Activated naive CD4-positive, alpha-beta T cell treated with Interleukin-2 at 50 U/mL for 16 hours (primary cell): ENCODE measurements around the gene KSR2.
"Not testable (repeated sequence)": the region's sequence is repeated elsewhere in the genome, so short reads cannot be mapped to it uniquely, and the experiment has no call there.

ENCODE experiments used
- DNase-seq: peaks from one replicate; pipeline ENCODE4 v3.0.0-alpha.2; 2020

The KSR2 gene

DNA sequence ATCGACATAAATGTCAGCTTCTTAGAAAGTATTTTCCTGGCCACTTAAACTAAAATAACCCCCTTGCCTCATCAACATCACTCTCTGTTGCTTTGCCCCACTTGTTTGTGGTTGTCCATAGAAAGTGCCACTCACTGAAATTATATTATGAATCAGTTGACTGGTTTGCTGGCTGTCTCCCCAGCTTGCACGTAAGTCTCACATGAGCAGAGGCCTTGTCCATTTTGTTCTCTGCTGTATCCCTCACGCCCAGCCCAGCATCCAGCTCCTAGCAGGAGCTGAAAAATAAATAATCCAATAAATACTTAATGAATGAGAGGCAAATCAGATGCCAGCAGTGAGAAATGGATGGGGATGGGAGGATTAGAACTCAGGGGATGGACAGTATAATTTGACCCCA, 159.3 kb downstream of the KSR2 start:
- no peak for DNase-seq

DNA sequence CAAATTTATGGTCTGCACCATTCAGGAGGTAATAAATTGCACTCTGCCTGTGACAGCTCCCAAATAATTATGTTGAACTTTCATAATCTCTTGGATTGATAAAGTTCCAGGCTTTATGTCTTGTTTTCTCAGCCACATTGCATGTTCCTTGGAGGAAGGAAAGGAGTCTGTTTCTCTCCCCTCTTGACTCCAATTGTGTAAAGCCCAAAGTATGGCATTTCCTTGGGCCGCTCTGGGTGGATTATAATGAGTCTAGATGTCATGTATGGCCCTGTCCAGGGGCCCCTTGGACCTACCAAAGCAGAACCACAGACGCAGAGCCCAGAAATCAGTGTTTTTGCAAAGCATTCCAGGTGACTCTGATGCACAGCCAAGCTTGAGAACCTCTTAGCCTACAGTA, 160.8 kb downstream of the KSR2 start:
- DNase-seq, result no peak

DNA sequence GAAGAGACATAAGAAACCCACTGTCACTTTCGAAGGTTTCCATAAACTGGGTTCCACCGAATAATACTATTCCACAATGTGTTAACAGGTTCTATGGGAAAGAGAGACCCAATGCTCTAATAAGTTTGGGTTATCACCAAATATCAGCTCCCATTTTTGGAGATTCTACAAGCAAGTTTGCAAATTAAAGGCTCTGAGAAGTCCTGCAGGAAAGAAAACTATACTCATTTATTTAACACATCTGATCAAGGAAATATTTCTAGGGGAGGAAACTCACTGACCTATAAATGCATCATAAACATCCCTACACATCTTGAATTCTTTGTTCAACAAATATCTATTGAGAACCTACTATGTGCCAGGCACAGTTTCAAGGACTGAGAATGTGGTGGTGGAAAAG, 161.4 kb downstream of the KSR2 start:
- no peak for DNase-seq

DNA sequence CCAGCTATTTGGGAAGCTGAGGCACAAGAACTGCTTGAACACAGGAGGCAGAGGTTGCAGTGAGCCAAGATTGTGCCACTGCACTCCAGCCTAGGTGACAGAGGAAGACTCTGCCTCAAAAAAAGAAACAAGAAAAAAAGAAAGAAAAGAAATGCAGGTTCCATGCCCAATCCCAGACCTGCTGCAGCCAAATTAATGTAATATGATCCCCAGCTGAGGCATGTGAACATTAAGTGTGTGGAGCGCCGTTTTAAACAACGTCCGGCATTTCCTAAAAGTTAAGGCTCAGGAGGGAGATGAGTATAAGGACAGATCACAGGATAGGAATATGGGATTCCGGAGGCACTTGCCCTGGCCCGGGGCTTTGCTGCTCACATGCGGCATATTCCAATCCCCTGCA, 162.9 kb downstream of the KSR2 start:
- no peak for DNase-seq

DNA sequence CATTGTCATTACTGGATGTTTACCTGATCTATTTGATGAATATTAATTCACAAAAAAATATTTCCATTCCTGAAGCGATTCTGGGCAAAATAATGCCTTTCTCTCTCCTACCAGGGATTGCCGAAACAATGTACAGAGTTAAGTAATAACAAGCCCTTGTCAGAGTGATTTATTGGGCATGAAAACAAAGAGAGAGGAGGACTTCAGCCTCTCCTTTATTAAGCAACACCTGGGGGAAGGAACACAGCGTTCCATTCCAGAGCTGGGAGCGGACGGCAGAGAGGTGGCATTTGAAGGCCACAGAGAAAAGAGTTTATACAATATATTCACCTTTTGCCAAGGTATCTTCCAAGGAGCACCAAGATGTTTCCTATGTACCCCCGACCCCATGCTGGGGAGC, 165.8 kb downstream of the KSR2 start:
- DNase-seq, result no peak

DNA sequence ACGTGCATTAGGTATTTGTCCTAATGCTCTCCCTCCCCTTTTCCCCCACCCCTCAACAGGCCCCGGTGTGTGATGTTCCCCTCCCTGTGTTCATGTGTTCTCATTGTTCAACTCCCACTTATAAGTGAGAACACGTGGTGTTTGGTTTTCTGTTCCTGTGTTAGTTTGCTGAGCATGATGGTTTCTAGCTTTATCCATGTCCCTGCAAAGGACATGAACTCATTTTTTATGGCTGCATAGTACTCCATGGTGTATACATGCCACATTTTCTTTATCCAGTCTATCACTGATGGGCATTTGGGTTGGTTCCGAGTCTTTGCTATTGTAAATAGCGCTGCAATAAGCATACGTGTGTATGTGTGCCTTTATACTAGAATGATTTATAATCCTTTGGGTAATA, 168.1 kb downstream of the KSR2 start:
- not testable (repeated sequence) for DNase-seq

DNA sequence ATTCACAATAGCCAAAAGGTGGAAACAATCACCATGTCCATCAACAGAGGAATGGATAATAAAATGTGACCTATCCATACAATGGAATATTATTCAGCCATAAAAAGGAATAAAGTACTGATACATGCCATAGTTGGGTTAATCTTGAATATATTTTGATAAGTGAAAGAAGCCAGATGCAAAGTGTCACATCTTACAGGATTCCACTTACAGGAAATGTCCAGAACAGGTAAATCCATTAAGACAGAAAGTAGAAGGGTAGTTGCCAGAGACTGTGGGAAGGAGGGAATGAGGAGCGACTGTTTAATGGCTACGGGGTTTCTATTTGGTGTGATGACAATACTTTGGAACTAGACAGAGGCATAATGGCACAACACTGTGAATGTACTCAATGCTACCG, 171.6 kb downstream of the KSR2 start:
- no peak for DNase-seq

DNA sequence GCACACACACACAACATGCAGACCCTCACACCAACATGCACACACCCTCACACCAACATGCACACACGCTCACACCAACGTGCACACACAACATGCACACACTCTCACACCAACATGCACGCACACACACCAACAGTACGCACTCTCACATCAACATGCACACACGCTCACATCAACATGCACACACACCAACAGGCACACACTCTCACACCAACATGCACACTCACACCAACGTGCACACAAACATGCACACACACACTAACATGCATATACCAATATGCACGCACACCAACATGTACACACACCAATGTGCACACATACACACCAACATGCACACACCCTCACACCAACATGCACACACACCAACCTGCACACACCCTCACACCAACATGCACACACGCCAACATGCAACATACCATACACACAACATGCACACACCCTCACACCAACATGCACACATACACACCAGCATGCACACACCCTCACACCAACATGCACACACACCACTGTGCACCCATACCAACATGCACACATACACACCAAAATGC, 175.8 kb downstream of the KSR2 start:
- DNase-seq, result no peak

DNA sequence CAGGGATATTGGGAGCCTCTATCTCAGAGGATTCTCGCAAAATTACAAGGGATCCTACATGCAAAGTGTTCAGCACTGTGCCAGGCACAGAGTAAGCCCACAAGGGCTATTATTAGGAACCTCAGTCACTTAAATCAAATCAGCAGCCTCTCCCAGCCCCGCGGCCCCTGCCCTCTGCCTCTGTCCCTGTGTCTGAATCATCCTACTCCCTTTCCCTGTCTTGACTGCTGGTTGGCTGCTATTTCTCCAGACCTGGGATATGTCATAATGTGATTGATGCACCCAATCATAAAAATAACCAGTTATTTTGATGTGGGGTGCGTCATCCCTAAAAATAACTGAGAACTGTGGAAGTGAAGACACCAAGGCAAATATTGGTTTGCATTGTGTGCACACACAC, 176.3 kb downstream of the KSR2 start:
- DNase-seq, result no peak

DNA sequence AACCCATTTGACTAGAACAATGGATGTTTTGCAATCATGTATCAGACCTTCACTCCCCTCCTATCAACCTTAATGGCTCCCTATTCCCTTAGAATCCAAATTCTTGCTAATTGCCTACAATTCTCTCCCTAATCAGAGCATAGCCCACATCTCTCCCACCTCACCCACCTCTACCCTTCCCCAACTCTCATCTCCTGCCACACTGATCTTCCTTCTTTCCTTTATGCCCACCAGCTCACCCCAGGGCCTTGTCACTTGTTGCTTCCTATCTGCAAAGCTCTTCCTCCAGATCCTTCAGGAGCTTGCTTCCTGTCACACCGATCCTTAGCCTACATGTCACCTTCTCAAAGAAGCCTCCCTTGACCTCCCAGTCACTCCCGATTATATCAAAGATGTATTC, 177.8 kb downstream of the KSR2 start:
- DNase-seq, result no peak

DNA sequence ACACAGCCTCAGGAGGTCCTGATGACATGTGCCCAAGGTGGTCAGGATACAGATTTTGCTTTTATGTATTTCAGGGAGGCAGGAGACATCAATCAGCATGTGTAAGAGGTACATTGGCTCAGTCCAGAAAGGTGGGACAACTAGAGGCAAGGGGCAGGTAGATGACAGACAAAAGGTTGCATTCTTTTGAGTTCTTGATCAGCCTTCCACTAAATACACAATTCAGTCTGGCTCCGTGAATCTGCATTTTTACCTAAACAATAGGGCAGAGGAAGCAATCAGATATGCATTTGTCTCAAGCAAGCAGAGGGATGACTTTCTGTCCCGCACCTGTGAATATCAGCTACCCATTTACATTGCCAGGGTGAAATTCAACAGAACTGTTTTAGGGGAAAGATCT, 178.6 kb downstream of the KSR2 start:
- no peak for DNase-seq

DNA sequence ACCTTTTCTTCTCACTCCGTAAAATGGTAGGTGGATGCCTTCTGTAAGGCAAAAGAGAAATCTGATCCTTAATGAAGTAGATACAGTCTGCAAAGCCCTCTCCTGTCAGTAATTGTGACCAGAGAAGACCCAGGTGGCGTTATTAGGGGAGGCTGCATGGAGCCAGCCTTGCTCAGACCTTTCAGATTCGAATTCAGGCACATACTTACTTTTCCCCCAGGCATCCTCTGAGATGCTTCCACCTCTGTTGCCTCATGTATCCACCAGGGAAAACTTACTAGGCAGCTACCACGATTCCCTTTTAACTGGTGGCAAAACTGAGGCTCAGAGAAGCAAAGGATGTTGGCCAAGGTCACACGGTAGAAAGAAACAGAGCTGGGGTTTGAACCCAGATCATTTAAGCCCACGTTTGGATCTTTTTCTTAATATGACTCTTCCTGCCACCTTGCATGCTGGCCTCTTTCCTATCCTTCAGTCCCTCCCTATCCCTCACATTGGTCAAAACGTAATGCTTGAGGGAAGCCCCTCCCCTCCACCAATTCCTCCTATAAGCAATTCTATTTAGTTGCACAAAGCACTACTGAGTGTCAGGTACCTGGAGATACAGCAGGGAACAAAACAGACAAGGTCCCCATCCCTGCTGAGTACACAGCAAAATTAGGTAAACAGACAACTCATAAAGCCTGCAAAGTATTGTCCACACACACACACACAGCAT, 179.4 kb downstream of the KSR2 start:
- no peak for DNase-seq

DNA sequence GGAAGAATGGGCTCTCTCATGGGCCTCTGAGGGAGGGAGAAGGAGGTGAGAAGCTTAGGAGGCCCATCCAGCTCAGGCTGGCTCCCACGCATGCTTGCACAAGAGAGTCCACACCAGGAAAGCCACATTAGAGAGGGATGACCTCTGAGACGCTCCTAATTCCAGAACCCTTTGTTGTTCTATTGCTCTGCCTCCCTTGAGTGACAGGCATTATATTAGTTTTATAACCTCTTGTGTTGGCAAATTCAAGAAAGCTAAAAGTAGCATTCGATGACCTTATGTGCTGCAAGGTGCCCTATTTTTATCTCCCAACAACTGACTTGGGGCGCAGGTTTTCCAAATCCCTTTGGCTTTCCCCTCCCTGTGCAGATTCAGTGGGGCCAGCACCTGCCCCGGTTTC, 190.1 kb downstream of the KSR2 start:
- no peak for DNase-seq

DNA sequence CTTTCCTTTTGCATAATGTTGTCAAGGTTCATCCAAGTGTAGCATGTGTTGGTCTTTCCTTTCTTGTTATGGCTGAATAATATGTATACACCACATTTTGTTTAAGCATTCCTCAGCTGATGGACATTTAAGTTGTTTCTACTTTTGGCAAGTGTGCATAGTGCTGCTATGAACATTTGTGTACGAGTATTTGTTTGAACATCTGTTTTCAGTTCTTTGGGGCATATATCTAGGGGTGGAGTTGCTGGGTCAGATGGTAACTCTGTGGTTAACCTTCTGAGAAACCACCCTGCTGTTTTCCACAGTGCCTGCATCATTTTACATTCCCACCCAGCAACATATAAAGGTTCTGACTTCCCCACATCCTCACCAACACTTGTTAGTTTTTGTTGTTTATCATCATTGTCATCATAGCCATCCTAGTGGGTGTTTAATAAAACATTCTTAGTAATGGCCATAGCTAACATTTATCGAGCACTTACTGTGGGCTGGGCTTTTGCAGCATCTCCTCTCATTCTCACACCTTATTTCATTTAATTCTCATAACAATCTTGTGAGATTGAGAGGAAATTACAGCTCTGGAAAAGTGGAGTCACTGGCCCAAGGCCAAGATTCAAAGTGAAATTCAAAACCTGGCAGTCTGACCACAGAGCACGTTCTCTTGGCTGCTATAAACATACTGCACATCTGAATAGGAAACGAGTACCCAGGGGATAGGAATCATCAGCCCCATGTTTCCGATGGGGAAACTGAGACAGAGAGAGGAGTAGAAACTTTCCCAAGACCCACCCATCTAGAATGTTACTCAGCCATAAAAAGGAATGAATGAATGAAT, 193.6 kb downstream of the KSR2 start:
- DNase-seq, result no peak

DNA sequence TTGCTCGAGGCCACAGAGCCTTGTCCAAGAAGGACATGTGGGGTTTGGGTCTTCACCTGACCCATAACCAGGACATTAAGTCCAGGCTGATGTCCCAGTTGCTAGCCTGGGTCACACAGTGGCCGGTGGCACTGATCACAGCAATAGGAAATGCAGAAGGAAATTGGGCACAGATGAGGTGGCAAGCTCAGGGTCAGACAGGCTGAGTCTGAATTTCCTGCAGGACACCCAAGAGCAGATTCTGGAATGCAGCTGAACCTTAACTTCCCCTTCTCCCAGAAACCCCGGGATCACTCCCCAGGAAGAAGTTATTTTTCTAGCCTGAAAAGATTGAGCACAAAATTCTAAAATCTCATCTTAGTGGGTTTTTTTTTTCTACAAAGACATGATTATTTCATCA, 199.9 kb downstream of the KSR2 start:
- DNase-seq, result no peak

DNA sequence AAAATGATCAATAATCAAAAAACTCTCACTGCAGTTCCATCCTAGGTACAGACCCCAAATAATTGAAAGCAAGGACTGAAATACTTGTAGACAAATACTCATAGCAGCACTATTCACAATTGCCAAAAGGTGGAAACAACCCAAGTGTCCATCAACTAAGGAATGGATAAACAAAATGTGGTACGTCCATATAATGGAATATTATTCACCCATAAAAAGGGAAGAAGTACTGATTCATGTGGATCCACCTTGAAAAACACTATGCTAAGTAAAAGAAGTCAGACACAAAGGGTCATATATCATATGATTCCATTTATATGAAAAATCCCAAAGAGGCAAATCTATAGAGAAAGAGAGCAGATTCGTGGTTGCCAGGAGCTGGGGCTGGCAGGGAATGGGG, 202.8 kb downstream of the KSR2 start:
- no peak for DNase-seq

DNA sequence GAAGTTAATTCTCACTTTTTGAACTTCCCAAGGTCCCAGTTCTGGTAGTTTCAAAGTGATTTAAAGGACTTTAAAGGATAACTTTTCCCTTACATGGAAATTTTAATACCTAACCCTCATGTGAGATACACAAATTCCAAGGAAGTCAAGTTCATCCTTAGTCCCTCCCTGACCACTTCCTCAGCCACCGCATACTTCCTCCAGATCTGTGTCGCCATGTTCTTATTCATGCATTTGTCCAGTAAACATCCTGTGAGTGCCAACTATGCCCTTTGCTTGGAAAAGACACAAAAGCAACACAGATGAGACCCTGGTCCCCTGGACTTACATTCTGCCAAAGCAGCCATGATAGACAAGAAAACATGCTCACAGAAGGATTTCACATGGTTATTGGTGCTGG, 206.6 kb downstream of the KSR2 start:
- no peak for DNase-seq

DNA sequence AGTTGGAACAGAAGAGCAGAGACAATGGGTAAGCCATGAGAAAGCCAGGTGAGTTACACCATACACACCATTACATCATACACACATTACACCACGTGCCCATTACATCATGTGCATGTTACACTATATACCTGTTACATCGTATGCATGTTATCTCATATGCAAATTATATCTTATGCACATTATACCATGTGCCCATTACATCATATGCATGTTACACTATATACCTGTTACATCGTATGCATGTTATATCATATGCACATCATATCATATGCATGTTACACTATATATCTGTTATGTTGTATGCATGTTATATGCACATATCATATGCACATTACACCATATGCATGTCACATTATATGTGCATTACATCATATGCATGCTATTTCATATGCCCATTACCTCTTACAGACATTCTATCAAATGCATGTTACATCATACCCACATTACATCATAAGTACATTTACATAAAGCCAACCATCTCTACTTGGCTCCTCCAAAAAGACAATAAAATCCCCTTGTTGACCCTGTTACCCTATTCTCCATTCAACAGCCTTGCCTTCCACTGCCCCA, 207.2 kb downstream of the KSR2 start:
- no peak for DNase-seq

DNA sequence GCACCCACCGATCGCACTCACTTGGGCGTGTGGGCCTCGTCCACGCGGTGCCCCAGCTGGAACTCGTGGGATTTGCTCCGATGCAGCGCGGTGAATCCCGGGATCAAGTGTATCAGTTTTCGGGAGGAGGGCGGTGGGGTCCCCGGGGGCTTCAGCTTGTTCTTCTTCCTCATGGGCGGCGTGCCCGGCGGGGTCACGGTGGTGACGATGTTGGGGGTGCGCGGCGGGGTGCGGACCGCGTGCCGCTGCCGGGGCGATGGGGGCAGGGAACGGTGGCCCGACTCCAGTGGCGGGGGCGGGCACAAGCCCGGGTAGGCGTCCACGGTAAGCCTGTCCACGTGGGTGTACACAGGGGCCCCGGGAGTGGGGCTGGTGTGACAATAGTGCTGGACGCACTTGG, 207.8 kb downstream of the KSR2 start:
- no peak for DNase-seq

DNA sequence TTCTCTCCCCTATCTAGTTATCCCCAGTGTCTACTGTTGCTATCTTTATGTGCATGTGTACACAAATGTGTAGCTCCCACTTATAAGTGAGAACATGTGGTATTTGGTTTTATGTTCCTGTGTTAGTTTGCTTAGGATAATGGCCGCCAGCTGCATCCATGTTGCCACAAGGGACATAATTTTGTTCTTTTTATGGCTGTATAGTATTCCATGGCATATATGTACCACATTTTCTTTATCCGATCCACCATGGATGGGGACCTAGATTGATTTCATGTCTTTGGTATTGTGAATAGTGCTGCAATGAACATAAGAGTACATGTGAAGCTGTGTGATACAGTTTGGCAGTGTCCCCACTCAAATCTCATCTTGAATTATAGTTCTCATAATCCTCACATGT, 218.1 kb downstream of the KSR2 start:
- DNase-seq, result no peak

DNA sequence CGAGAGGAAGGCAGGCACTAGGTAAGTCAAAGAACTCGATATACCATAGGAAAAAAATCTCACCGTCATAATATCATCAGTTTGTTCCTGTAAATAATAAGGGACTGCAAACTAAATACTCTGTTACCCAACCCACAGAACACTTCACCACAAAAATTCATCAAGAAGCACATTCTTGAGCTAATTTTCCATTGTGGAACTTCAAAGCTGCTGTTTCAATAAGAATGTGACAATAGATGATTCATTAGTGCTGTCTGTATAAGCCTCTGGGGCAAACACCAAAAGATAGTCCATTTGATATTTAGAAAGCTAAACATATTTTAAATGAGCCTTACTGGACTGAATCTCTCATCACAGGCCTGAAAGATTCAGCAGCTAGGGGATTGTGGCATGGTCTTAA, 219.4 kb downstream of the KSR2 start:
- DNase-seq, result no peak

DNA sequence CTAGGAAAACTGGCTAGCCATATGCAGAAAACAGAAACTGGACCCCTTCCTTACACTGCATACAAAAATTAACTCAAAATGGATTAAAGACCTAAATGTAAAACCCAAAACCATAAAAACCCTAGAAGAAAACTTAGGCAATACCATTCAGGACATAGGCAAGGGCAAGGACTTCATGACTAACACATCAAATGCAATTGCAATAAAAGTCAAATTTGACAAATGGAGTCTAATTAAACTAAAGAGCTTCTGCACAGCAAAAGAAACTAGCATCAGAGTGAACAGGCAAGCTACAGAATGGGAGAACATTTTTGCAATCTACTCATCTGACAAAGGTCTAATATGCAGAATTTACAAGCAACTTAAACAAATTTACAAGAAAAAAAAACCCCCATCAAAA, 222.4 kb downstream of the KSR2 start:
- DNase-seq, result not testable (repeated sequence)

DNA sequence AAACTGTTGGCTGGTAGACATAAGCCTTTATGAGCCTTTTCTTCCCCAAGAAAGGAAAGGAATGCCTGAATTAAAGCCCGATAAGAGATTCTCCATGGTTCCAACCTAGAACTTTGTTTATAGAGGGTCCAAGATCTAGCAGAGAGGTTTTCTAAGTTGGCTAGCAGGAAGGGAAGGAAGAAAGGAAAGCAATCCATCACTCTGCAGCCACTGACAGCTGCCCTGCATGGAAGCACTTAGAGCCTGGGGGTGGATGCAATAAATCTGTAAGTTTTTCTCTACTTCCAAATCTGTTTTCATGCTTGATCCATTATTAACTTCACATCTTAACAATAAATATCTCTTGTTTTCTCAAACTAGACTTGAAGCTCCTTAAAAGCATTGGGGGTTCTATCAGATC, 224.4 kb downstream of the KSR2 start:
- DNase-seq, result no peak

DNA sequence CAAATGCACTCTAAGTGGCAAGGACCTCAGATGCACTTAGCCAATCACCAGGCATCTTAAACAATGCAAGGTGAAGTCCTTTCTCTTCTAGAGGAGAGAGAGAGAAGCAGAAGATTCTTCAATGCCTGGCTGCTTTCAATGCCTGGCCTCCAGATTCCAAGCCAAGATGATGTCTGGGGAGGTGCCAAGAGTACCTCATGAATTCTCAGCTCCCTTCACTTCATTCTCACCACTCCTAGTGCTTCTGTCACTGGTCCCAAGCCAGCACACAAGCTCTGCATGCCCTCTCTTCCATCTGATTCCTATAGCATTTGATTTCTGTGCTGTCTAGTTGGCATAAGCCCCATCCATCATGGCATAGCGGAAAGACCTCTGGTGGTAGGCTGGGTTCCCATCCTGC, 225.0 kb downstream of the KSR2 start:
- no peak for DNase-seq
